Right atrium auricular region (tissue), 2 donors: ENCODE data around the gene PDP2. TPM values are rescaled to one million over a fixed set of nuclear protein-coding genes. Genes with fewer than 3 reads are reported as not detected.

Source experiments
- DNase-seq: peaks from one replicate; pipeline ENCODE4 v3.0.0-alpha.2; 2019; ENCODE audit warnings: low spot score
- H3K27ac ChIP-seq, 2 donors: fragments of 200-600 bp; sonication (generic); 1 replicate in 1 of 2; 2 replicates in 1 of 2; pipeline ENCODE4 v1.5.1; 2016 to 2019
- H3K27me3 ChIP-seq, 2 donors: fragments of 200-600 bp; sonication (generic); one replicate each; pipeline versions ENCODE4 v1.5.1 to v1.6.0; 2017 to 2019
- H3K36me3 ChIP-seq: fragments of 200-600 bp; sonication (generic); one replicate; pipeline ENCODE4 v1.5.1; 2016
- H3K4me1 ChIP-seq, 2 donors: fragments of 200-600 bp; sonication (generic); one replicate each; pipeline versions ENCODE4 v1.5.1 to v1.6.0; 2017 to 2019
- H3K4me3 ChIP-seq, 2 donors: fragments of 200-600 bp; sonication (generic); 1 replicate in 1 of 2; 2 replicates in 1 of 2; pipeline ENCODE4 v1.5.1; 2017 to 2019; ENCODE audit warnings: mild to moderate bottlenecking in 1 of 2, moderate library complexity in 1 of 2
- H3K9me3 ChIP-seq, 2 donors: fragments of 200-600 bp; sonication (generic); one replicate each; pipeline ENCODE4 v1.5.1; 2019
- CTCF ChIP-seq, 2 donors: fragments of 200-600 bp; sonication (generic); IDR thresholded peaks; one replicate each; pipeline ENCODE4 v1.5.1; 2019; ENCODE audit warnings: antibody characterized with exemption in 2 of 2
- total RNA-seq, 2 donors: library from RNA; depleted of rRNA; stranded (reverse); fragments of >200 nt; gene quantifications; one replicate each; pipeline ENCODE4 v1.1.0, GENCODE V29; 2016

PDP2 gene
- total RNA-seq, 2 donors from 2014 or later, result 1.7 to 3.4 TPM

- Histone ChIP-seq H3K4me3 (peak overlapping the region; percentile 89 to 94), H3K27me3 (no peaks in the 10 kb centered on the region), H3K27ac (peak overlapping the region; percentile 92 to 97), H3K9me3 (no peaks in the 10 kb centered on the region), H3K36me3 (peaks cover 33% of the 10 kb centered on the region), H3K4me1 (peaks cover 0 to 40% of the 10 kb centered on the region in 2 donors)
- no peak for DNase-seq
- no peak for TF ChIP-seq CTCF (IDR thresholded peaks at IDR 0.05)
Measured at GRCh38 chr16:66936462-66936861, 56.1 kb downstream of the PDP2 start.

DNA sequence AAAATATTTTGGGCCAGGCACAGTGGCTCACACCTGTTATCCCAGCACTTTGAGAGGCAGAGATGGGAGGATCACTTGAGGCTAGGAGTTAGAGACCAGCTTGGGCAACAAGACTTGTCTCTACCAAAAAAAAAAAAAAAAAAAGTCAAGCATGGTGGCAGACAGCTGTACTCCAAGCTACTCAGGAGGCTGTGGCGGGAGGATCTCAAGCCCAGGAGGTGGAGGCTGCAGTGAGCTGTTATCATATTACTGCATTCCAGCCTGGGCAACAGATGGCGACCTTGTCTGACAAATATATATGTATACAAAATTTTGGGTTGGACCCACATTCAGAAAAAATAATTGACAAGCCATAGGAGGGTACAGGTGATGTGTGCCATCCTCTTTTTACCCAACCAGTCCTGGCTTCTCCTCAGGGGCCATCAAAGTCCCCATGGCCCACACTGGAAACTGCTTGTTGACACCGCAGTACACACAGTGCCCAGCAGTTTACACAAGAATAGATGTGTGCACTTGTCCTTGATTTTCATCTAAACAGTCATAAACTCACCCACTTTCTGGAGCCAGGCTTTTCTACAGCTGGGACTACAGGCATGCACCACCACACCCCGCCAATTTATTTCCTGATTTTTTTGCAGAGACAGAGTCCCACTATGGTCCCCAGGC, 56.7 kb downstream of the PDP2 start:
- Histone ChIP-seq H3K4me1 (peaks cover 0 to 40% of the 10 kb centered on the region in 2 donors), H3K36me3 (peaks cover 38% of the 10 kb centered on the region), H3K27me3 (no peaks in the 10 kb centered on the region), H3K27ac (peak overlapping the region; percentile 92 to 97), H3K9me3 (no peaks in the 10 kb centered on the region), H3K4me3 (peak overlapping the region in 1 of 2 donors; percentile 89)
- no peak for DNase-seq
- no peak for TF ChIP-seq CTCF (IDR thresholded peaks at IDR 0.05)

- Histone ChIP-seq H3K4me3 (no peak overlapping the region), H3K27ac (no peak overlapping the region), H3K4me1 (peaks cover 0 to 33% of the 10 kb centered on the region in 2 donors), H3K9me3 (no peaks in the 10 kb centered on the region), H3K27me3 (no peaks in the 10 kb centered on the region), H3K36me3 (peaks cover 47% of the 10 kb centered on the region)
- DNase-seq, result no peak
- no peak for TF ChIP-seq CTCF (IDR thresholded peaks at IDR 0.05)
Measured at GRCh38 chr16:66937725-66938337, 57.5 kb downstream of the PDP2 start.

GRCh38 chr16:66939366-66939765, 59.1 kb downstream of the PDP2 start:
- Histone ChIP-seq H3K9me3 (no peaks in the 10 kb centered on the region), H3K27ac (no peak overlapping the region), H3K4me1 (peaks cover 0 to 23% of the 10 kb centered on the region in 2 donors), H3K27me3 (no peaks in the 10 kb centered on the region), H3K4me3 (no peak overlapping the region), H3K36me3 (peaks cover 59% of the 10 kb centered on the region)
- TF ChIP-seq CTCF (IDR thresholded peaks at IDR 0.05), result no peak
- no peak for DNase-seq

DNA sequence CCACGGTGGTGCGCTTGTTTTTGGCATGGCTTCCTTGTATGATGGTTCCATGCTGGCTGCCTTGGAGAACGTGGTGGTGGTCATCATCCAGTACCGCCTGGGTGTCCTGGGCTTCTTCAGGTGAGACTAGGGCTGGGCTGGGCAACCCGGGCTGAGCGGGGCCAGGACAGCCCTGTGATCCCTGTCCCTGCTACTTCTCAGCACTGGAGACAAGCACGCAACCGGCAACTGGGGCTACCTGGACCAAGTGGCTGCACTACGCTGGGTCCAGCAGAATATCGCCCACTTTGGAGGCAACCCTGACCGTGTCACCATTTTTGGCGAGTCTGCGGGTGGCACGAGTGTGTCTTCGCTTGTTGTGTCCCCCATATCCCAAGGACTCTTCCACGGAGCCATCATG, 59.9 kb downstream of the PDP2 start:
- peaks cover 0 to 21% of the 10 kb centered on the region in 2 donors for H3K4me1 ChIP-seq
- H3K9me3 ChIP-seq, result no peaks in the 10 kb centered on the region
- H3K27me3 ChIP-seq, result no peaks in the 10 kb centered on the region
- TF ChIP-seq CTCF (IDR thresholded peaks at IDR 0.05), result no peak
- no peak overlapping the region for H3K27ac ChIP-seq
- peaks cover 59% of the 10 kb centered on the region for H3K36me3 ChIP-seq
- H3K4me3 ChIP-seq, result no peak overlapping the region
- DNase-seq, result no peak

Other genes starting within 250 kb of the PDP2 start
- gene CMTM4, start 183.8 kb upstream of the PDP2 start, total RNA-seq, result 10 to 100 TPM in 1 of 2 donors, 1 to 10 TPM in 1; 7.5 to 15.2 TPM
- gene DYNC1LI2, start 128.9 kb upstream of the PDP2 start, total RNA-seq, result 10 to 100 TPM; 76.9 to 89.6 TPM
- not detected for gene TERB1, start 78.9 kb upstream of the PDP2 start, total RNA-seq
- gene NAE1, start 49.5 kb upstream of the PDP2 start, total RNA-seq, result 10 to 100 TPM; 25.6 to 27.3 TPM
- not detected for gene CA7, start 36.1 kb upstream of the PDP2 start, total RNA-seq
- 1 to 10 TPM in 1 of 2 donors, under 1 TPM in 1; 0.79 to 1.4 TPM for gene CDH16, start 38.4 kb downstream of the PDP2 start, total RNA-seq
- 100 to 1,000 TPM; 173 to 266 TPM for gene RRAD, start 45.0 kb downstream of the PDP2 start, total RNA-seq
- 100 to 1,000 TPM in 1 of 2 donors, 10 to 100 TPM in 1; 75.3 to 118 TPM for gene CIAO2B, start 53.9 kb downstream of the PDP2 start, total RNA-seq
- 10 to 100 TPM; 33.1 to 51.4 TPM for gene CES2, start 55.0 kb downstream of the PDP2 start, total RNA-seq
- under 1 TPM; 0.16 to 0.89 TPM for gene CES3, start 80.8 kb downstream of the PDP2 start, total RNA-seq
- gene CES4A, start 108.1 kb downstream of the PDP2 start, total RNA-seq, result 10 to 100 TPM in 1 of 2 donors, 1 to 10 TPM in 1; 7.8 to 20.6 TPM
- 10 to 100 TPM; 25.7 to 49.3 TPM for gene CBFB, start 148.6 kb downstream of the PDP2 start, total RNA-seq
- 10 to 100 TPM; 10.3 TPM for gene PHAF1, start 229.4 kb downstream of the PDP2 start, total RNA-seq